Stimulated activated memory B cell treated with anti-CD40 and anti-IgM and Interleukin-4, amounts not matched to agents 10 μg/mL and 1 μg/mL and 100 μg/mL, for 72 hours (primary cell): ENCODE results near the gene CMTM2.
A peak's percentile ranks its signal among the peaks of the same experiment; 100 is the strongest.

Experiments used
- ATAC-seq: fragments of 150-1000 bp; cut with Tn5 transposase; 2 replicates; pipeline ENCODE4 v1.10.0; 2021
- H3K27ac Mint-ChIP-seq: one replicate; pipeline ENCODE4 v1.8.0; 2022; ENCODE audit warnings: mild to moderate bottlenecking, mixed read lengths
- H3K27me3 Mint-ChIP-seq: one replicate; pipeline ENCODE4 v1.8.0; 2022; ENCODE audit warnings: mixed read lengths
- H3K36me3 Mint-ChIP-seq: one replicate; pipeline ENCODE4 v1.8.0; 2022; ENCODE audit warnings: mixed read lengths
- H3K4me1 Mint-ChIP-seq: one replicate; pipeline ENCODE4 v1.8.0; 2022; ENCODE audit warnings: mixed read lengths
- H3K4me3 Mint-ChIP-seq: one replicate; pipeline ENCODE4 v1.8.0; 2022; ENCODE audit warnings: mild to moderate bottlenecking, moderate library complexity, mixed read lengths
- H3K9me3 Mint-ChIP-seq: one replicate; pipeline ENCODE4 v1.8.0; 2022; ENCODE audit warnings: mixed read lengths

The CMTM2 gene

GRCh38 chr16:66548868-66549267 is 30.4 kb upstream of the CMTM2 start:
- Mint-ChIP-seq H3K27me3 (no peaks in the 10 kb centered on the region), H3K4me3 (peak overlapping the region; percentile 69), H3K9me3 (no peaks in the 10 kb centered on the region), H3K36me3 (no peaks in the 10 kb centered on the region), H3K4me1 (peaks cover 80% of the 10 kb centered on the region), H3K27ac (peak overlapping the region; percentile 50)
- no peak for ATAC-seq

GRCh38 chr16:66549284-66550131 is 29.8 kb upstream of the CMTM2 start, which contains the start of gene TK2:
Gene TK2 (minus strand): TSS chr16:66550122. CDS start chr16:66550061, 61 bp downstream.
- Mint-ChIP-seq H3K4me1 (peaks cover 80% of the 10 kb centered on the region), H3K36me3 (no peaks in the 10 kb centered on the region), H3K9me3 (no peaks in the 10 kb centered on the region), H3K27ac (peak within 1 kb of the TSS; percentile 50), H3K4me3 (peak within 1 kb of the TSS; percentile 69), H3K27me3 (no peaks in the 10 kb centered on the region)
- ATAC-seq: peak; percentile 49

GRCh38 chr16:66551348-66551759 is 27.9 kb upstream of the CMTM2 start:
- ATAC-seq: no peak
- H3K27ac Mint-ChIP-seq: peak overlapping the region; percentile 85
- peaks cover 90% of the 10 kb centered on the region for H3K4me1 Mint-ChIP-seq
- peaks cover 8% of the 10 kb centered on the region for H3K36me3 Mint-ChIP-seq
- no peaks in the 10 kb centered on the region for H3K9me3 Mint-ChIP-seq
- H3K4me3 Mint-ChIP-seq: peak overlapping the region; percentile 87
- H3K27me3 Mint-ChIP-seq: no peaks in the 10 kb centered on the region

- peaks cover 8% of the 10 kb centered on the region for H3K36me3 Mint-ChIP-seq
- ATAC-seq: no peak
- no peaks in the 10 kb centered on the region for H3K9me3 Mint-ChIP-seq
- H3K27ac Mint-ChIP-seq: peak overlapping the region; percentile 85
- peak overlapping the region; percentile 87 for H3K4me3 Mint-ChIP-seq
- H3K27me3 Mint-ChIP-seq: no peaks in the 10 kb centered on the region
- H3K4me1 Mint-ChIP-seq: peaks cover 85% of the 10 kb centered on the region
Observed at GRCh38 chr16:66551788-66552285, 27.4 kb upstream of the CMTM2 start.

GRCh38 chr16:66552286-66553177 is 26.7 kb upstream of the CMTM2 start, which contains the start of gene CKLF:
Gene CKLF (plus strand): TSS chr16:66552576. CDS start chr16:66552716, 140 bp downstream.
- H3K9me3 Mint-ChIP-seq: no peaks in the 10 kb centered on the region
- ATAC-seq: peak; percentile 91
- H3K36me3 Mint-ChIP-seq: peaks cover 11% of the 10 kb centered on the region
- no peaks in the 10 kb centered on the region for H3K27me3 Mint-ChIP-seq
- H3K27ac Mint-ChIP-seq: peak within 1 kb of the TSS; percentile 85
- H3K4me1 Mint-ChIP-seq: peaks cover 78% of the 10 kb centered on the region
- peak within 1 kb of the TSS; percentile 87 for H3K4me3 Mint-ChIP-seq

- H3K27ac Mint-ChIP-seq: peak overlapping the region; percentile 85
- no peaks in the 10 kb centered on the region for H3K9me3 Mint-ChIP-seq
- H3K27me3 Mint-ChIP-seq: no peaks in the 10 kb centered on the region
- peak overlapping the region; percentile 87 for H3K4me3 Mint-ChIP-seq
- H3K4me1 Mint-ChIP-seq: peaks cover 71% of the 10 kb centered on the region
- ATAC-seq: no peak
- H3K36me3 Mint-ChIP-seq: peaks cover 14% of the 10 kb centered on the region
Observed at GRCh38 chr16:66553223-66553622, 26.0 kb upstream of the CMTM2 start.

GRCh38 chr16:66554021-66554420 is 25.2 kb upstream of the CMTM2 start:
- peaks cover 63% of the 10 kb centered on the region for H3K4me1 Mint-ChIP-seq
- H3K27me3 Mint-ChIP-seq: no peaks in the 10 kb centered on the region
- no peaks in the 10 kb centered on the region for H3K9me3 Mint-ChIP-seq
- no peak overlapping the region for H3K27ac Mint-ChIP-seq
- ATAC-seq: no peak
- H3K36me3 Mint-ChIP-seq: peaks cover 14% of the 10 kb centered on the region
- no peak overlapping the region for H3K4me3 Mint-ChIP-seq

GRCh38 chr16:66554495-66554894 is 24.8 kb upstream of the CMTM2 start:
- H3K4me1 Mint-ChIP-seq: peaks cover 59% of the 10 kb centered on the region
- H3K9me3 Mint-ChIP-seq: no peaks in the 10 kb centered on the region
- H3K4me3 Mint-ChIP-seq: no peak overlapping the region
- H3K27ac Mint-ChIP-seq: no peak overlapping the region
- no peaks in the 10 kb centered on the region for H3K27me3 Mint-ChIP-seq
- no peak for ATAC-seq
- peaks cover 14% of the 10 kb centered on the region for H3K36me3 Mint-ChIP-seq

- Mint-ChIP-seq H3K9me3 (no peaks in the 10 kb centered on the region), H3K36me3 (peaks cover 20% of the 10 kb centered on the region), H3K27ac (no peak overlapping the region), H3K27me3 (no peaks in the 10 kb centered on the region), H3K4me1 (peaks cover 19% of the 10 kb centered on the region), H3K4me3 (no peak overlapping the region)
- ATAC-seq: no peak
Observed at GRCh38 chr16:66560107-66560506, 19.2 kb upstream of the CMTM2 start.

- peaks cover 20% of the 10 kb centered on the region for H3K36me3 Mint-ChIP-seq
- no peaks in the 10 kb centered on the region for H3K27me3 Mint-ChIP-seq
- no peak overlapping the region for H3K4me3 Mint-ChIP-seq
- ATAC-seq: no peak
- H3K9me3 Mint-ChIP-seq: no peaks in the 10 kb centered on the region
- peaks cover 6% of the 10 kb centered on the region for H3K4me1 Mint-ChIP-seq
- no peak overlapping the region for H3K27ac Mint-ChIP-seq
Observed at GRCh38 chr16:66561381-66562080, 17.7 kb upstream of the CMTM2 start.

GRCh38 chr16:66562409-66562808 is 16.9 kb upstream of the CMTM2 start:
- Mint-ChIP-seq H3K27me3 (no peaks in the 10 kb centered on the region), H3K27ac (no peak overlapping the region), H3K9me3 (no peaks in the 10 kb centered on the region), H3K4me3 (no peak overlapping the region), H3K36me3 (peaks cover 27% of the 10 kb centered on the region), H3K4me1 (peaks cover 6% of the 10 kb centered on the region)
- ATAC-seq: no peak

GRCh38 chr16:66562986-66563385 is 16.3 kb upstream of the CMTM2 start:
- H3K27ac Mint-ChIP-seq: no peak overlapping the region
- no peak for ATAC-seq
- peaks cover 6% of the 10 kb centered on the region for H3K4me1 Mint-ChIP-seq
- no peaks in the 10 kb centered on the region for H3K27me3 Mint-ChIP-seq
- H3K4me3 Mint-ChIP-seq: no peak overlapping the region
- peaks cover 26% of the 10 kb centered on the region for H3K36me3 Mint-ChIP-seq
- H3K9me3 Mint-ChIP-seq: no peaks in the 10 kb centered on the region

GRCh38 chr16:66563574-66564334 is 15.5 kb upstream of the CMTM2 start:
- Mint-ChIP-seq H3K36me3 (peaks cover 26% of the 10 kb centered on the region), H3K4me3 (no peak overlapping the region), H3K9me3 (no peaks in the 10 kb centered on the region), H3K27ac (no peak overlapping the region), H3K4me1 (peaks cover 6% of the 10 kb centered on the region), H3K27me3 (no peaks in the 10 kb centered on the region)
- ATAC-seq: no peak
